ENCODE results near the gene GINS3. TPM values are rescaled to one million over a fixed set of nuclear protein-coding genes. Genes with fewer than 3 reads are reported as not detected.

The GINS3 gene
- total RNA-seq, 1 experiment from 2014 or later: 7.3 TPM

DNA sequence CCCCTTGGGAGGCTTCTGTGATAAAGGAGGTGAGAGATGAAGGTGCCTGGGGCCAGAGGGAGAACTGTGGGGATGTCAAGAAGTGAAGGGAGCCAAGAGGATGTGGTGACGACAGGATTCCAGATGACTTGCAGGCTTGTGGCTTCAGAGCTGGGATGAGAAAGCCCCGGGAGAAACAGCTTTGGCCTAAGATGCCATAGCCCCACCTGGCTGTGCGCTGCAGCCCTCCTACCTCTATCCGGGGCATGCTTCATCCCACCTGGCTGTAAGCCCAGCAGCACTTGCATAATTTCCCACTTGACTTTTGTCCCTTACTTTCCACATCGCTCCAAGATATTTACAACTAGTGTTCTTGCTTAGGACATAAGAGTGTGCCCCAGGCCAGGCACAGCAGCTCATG, 29.3 kb downstream of the GINS3 start (continued):
- TF ChIP-seq SP1 (CRISPR knock-in tag; conservative IDR thresholded peaks at IDR 0.05): no peak
- TF ChIP-seq FOXK1 (CRISPR knock-in tag; IDR thresholded peaks at IDR 0.05): no peak
- no peak for TF ChIP-seq FOXP1 (CRISPR knock-in tag; IDR thresholded peaks at IDR 0.05; ENCODE audit: borderline replicate concordance)
- no peak for TF ChIP-seq MXD4 (CRISPR knock-in tag; IDR thresholded peaks at IDR 0.05; ENCODE audit: borderline replicate concordance)
- TF ChIP-seq, protein P1, sequence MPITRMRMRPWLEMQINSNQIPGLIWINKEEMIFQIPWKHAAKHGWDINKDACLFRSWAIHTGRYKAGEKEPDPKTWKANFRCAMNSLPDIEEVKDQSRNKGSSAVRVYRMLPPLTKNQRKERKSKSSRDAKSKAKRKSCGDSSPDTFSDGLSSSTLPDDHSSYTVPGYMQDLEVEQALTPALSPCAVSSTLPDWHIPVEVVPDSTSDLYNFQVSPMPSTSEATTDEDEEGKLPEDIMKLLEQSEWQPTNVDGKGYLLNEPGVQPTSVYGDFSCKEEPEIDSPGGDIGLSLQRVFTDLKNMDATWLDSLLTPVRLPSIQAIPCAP (CRISPR knock-in tag; IDR thresholded peaks at IDR 0.05): no peak
- no peak for TF ChIP-seq ESRRA (CRISPR knock-in tag; IDR thresholded peaks at IDR 0.05; ENCODE audit: borderline replicate concordance)
- TF ChIP-seq MYBL2 (CRISPR knock-in tag; IDR thresholded peaks at IDR 0.05): no peak
- TF ChIP-seq, protein P2, sequence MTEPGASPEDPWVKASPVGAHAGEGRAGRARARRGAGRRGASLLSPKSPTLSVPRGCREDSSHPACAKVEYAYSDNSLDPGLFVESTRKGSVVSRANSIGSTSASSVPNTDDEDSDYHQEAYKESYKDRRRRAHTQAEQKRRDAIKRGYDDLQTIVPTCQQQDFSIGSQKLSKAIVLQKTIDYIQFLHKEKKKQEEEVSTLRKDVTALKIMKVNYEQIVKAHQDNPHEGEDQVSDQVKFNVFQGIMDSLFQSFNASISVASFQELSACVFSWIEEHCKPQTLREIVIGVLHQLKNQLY (CRISPR knock-in tag; IDR thresholded peaks at IDR 0.05): no peak
- TF ChIP-seq, protein P3, sequence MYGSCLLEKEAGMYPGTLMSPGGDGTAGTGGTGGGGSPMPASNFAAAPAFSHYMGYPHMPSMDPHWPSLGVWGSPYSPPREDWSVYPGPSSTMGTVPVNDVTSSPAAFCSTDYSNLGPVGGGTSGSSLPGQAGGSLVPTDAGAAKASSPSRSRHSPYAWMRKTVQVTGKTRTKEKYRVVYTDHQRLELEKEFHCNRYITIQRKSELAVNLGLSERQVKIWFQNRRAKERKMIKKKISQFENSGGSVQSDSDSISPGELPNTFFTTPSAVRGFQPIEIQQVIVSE (CRISPR knock-in tag; IDR thresholded peaks at IDR 0.05; ENCODE audit: borderline replicate concordance): no peak
- TF ChIP-seq NR2C2 (CRISPR knock-in tag; IDR thresholded peaks at IDR 0.05): no peak
- TF ChIP-seq, protein P4, sequence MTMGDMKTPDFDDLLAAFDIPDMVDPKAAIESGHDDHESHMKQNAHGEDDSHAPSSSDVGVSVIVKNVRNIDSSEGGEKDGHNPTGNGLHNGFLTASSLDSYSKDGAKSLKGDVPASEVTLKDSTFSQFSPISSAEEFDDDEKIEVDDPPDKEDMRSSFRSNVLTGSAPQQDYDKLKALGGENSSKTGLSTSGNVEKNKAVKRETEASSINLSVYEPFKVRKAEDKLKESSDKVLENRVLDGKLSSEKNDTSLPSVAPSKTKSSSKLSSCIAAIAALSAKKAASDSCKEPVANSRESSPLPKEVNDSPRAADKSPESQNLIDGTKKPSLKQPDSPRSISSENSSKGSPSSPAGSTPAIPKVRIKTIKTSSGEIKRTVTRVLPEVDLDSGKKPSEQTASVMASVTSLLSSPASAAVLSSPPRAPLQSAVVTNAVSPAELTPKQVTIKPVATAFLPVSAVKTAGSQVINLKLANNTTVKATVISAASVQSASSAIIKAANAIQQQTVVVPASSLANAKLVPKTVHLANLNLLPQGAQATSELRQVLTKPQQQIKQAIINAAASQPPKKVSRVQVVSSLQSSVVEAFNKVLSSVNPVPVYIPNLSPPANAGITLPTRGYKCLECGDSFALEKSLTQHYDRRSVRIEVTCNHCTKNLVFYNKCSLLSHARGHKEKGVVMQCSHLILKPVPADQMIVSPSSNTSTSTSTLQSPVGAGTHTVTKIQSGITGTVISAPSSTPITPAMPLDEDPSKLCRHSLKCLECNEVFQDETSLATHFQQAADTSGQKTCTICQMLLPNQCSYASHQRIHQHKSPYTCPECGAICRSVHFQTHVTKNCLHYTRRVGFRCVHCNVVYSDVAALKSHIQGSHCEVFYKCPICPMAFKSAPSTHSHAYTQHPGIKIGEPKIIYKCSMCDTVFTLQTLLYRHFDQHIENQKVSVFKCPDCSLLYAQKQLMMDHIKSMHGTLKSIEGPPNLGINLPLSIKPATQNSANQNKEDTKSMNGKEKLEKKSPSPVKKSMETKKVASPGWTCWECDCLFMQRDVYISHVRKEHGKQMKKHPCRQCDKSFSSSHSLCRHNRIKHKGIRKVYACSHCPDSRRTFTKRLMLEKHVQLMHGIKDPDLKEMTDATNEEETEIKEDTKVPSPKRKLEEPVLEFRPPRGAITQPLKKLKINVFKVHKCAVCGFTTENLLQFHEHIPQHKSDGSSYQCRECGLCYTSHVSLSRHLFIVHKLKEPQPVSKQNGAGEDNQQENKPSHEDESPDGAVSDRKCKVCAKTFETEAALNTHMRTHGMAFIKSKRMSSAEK (CRISPR knock-in tag; IDR thresholded peaks at IDR 0.05; ENCODE audit: borderline replicate concordance): no peak

DNA sequence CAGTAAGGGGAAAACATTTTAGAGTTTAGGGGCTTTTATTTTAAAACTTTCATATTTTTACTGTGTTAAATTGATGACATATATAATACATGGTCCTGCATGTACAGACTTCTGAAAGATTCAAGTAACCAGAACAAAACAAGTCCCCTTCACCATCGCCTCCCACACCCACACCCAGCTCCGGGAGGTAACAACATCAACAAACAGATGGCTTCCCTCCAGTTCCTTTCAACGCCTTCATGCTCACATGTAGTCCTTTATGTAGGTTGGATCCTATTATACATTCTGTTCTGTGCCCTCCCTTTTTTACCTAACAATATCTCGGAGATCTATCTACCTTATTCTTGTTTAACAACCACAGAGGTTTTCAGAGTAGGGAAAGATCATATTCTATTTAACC, 30.5 kb downstream of the GINS3 start:
- H3K36me3 Mint-ChIP-seq: no peaks in the 10 kb centered on the region
- no peaks in the 10 kb centered on the region for H3K9me3 Mint-ChIP-seq
- CTCF ChIA-PET: no interaction called here
- TF ChIP-seq, protein P2 (CRISPR knock-in tag; IDR thresholded peaks at IDR 0.05): no peak
- TF ChIP-seq, protein P5, sequence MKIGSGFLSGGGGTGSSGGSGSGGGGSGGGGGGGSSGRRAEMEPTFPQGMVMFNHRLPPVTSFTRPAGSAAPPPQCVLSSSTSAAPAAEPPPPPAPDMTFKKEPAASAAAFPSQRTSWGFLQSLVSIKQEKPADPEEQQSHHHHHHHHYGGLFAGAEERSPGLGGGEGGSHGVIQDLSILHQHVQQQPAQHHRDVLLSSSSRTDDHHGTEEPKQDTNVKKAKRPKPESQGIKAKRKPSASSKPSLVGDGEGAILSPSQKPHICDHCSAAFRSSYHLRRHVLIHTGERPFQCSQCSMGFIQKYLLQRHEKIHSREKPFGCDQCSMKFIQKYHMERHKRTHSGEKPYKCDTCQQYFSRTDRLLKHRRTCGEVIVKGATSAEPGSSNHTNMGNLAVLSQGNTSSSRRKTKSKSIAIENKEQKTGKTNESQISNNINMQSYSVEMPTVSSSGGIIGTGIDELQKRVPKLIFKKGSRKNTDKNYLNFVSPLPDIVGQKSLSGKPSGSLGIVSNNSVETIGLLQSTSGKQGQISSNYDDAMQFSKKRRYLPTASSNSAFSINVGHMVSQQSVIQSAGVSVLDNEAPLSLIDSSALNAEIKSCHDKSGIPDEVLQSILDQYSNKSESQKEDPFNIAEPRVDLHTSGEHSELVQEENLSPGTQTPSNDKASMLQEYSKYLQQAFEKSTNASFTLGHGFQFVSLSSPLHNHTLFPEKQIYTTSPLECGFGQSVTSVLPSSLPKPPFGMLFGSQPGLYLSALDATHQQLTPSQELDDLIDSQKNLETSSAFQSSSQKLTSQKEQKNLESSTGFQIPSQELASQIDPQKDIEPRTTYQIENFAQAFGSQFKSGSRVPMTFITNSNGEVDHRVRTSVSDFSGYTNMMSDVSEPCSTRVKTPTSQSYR (CRISPR knock-in tag; IDR thresholded peaks at IDR 0.05): no peak
- TF ChIP-seq ETV6 (CRISPR knock-in tag; IDR thresholded peaks at IDR 0.05) (no peak), SMAD4 (CRISPR knock-in tag; IDR thresholded peaks at IDR 0.05) (no peak), HMGA2 (CRISPR knock-in tag; IDR thresholded peaks at IDR 0.05) (no peak), ZNF138 (CRISPR knock-in tag; conservative IDR thresholded peaks at IDR 0.05) (no peak), GTF2I (CRISPR knock-in tag; conservative IDR thresholded peaks at IDR 0.05) (no peak), MXD4 (CRISPR knock-in tag; IDR thresholded peaks at IDR 0.05; ENCODE audit: borderline replicate concordance) (no peak)
- TF ChIP-seq, protein P6, sequence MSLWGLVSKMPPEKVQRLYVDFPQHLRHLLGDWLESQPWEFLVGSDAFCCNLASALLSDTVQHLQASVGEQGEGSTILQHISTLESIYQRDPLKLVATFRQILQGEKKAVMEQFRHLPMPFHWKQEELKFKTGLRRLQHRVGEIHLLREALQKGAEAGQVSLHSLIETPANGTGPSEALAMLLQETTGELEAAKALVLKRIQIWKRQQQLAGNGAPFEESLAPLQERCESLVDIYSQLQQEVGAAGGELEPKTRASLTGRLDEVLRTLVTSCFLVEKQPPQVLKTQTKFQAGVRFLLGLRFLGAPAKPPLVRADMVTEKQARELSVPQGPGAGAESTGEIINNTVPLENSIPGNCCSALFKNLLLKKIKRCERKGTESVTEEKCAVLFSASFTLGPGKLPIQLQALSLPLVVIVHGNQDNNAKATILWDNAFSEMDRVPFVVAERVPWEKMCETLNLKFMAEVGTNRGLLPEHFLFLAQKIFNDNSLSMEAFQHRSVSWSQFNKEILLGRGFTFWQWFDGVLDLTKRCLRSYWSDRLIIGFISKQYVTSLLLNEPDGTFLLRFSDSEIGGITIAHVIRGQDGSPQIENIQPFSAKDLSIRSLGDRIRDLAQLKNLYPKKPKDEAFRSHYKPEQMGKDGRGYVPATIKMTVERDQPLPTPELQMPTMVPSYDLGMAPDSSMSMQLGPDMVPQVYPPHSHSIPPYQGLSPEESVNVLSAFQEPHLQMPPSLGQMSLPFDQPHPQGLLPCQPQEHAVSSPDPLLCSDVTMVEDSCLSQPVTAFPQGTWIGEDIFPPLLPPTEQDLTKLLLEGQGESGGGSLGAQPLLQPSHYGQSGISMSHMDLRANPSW (CRISPR knock-in tag; conservative IDR thresholded peaks at IDR 0.05; ENCODE audit: low read depth): no peak
- TF ChIP-seq, protein P7, sequence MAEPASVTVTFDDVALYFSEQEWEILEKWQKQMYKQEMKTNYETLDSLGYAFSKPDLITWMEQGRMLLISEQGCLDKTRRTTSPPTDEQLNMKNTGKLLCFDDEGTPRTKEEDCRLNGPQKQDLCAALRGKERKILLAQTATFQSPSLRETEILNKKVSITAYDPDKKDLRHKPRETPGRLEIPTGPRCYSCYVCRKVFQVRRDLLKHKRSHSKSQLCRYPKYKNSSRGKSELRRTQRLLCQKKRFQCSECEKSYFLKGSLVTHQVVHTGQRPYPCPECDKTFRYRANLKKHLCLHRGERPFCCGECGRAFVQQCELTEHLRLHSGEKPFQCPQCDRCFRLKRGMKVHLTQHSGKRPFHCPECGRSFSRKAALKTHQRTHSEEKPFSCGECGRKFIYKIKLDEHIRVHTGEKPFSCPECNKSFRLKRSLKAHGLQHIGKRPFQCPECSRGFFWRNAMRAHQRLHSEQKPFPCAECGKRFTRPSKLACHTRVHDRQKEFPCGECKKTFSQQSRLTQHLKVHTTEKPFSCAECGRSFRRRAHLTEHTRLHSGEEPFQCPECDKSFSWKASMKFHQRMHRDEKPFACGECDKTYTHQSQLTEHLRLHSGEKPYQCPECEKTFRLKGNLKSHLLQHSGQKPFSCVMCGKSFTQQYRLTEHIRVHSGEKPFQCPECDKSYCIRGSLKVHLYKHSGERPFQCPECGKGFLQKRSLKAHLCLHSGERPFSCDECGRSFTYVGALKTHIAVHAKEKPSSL (CRISPR knock-in tag; conservative IDR thresholded peaks at IDR 0.05): no peak

More for the DNA sequence above, 30.5 kb downstream of the GINS3 start:
- no peak for ATAC-seq
- POLR2A ChIA-PET: no interaction called here
- H3K4me3 Mint-ChIP-seq: no peak overlapping the region
- H3K27ac Mint-ChIP-seq: no peak overlapping the region
- H3K4me1 Mint-ChIP-seq: peaks cover 25% of the 10 kb centered on the region
- peaks cover 3% of the 10 kb centered on the region; the same call in 1 of the 2 replicates for H3K27me3 Mint-ChIP-seq (ENCODE audit: low read depth)
- no peak for DNase-seq (ENCODE audit: low spot score)
